Activated CD4-positive, alpha-beta memory T cell treated with anti-CD3 and anti-CD28 coated beads, Interleukin-2, amount 10 ng/mL, durations not matched to agents 7 days and 5 days (primary cell): ENCODE data around the gene ILKAP. TPM values are rescaled to one million over a fixed set of nuclear protein-coding genes. Genes with fewer than 3 reads are reported as not detected.

Experiments
- CTCF ChIA-PET: fragments of 350-600 bp; sonication (Branson Sonifier 250); formaldehyde crosslinking; loops from one replicate; lab custom pipeline; 2021; ENCODE audit warnings: antibody characterized with exemption, inconsistent platforms; lab: Charles Lee
- POLR2A ChIA-PET: fragments of 350-600 bp; sonication (Branson Sonifier 250); formaldehyde crosslinking; loops from one replicate; lab custom pipeline; 2021; ENCODE audit warnings: antibody characterized with exemption; lab: Charles Lee
- DNase-seq: peaks from one replicate; pipeline ENCODE4 v3.0.0-alpha.2; 2020
- H3K27ac Mint-ChIP-seq: one replicate; pipeline ENCODE4 v1.8.0; 2021; ENCODE audit warnings: mild to moderate bottlenecking, mixed read lengths
- H3K27me3 Mint-ChIP-seq: one replicate; pipeline ENCODE4 v1.8.0; 2021; ENCODE audit warnings: mixed read lengths
- H3K36me3 Mint-ChIP-seq: one replicate; pipeline ENCODE4 v1.8.0; 2021; ENCODE audit warnings: low read depth, mixed read lengths
- H3K4me1 Mint-ChIP-seq: one replicate; pipeline ENCODE4 v1.8.0; 2021; ENCODE audit warnings: mixed read lengths
- H3K4me3 Mint-ChIP-seq: one replicate; pipeline ENCODE4 v1.8.0; 2021; ENCODE audit warnings: mild to moderate bottlenecking, mixed read lengths
- H3K9me3 Mint-ChIP-seq: one replicate; pipeline ENCODE4 v1.8.0; 2021; ENCODE audit warnings: mixed read lengths
- total RNA-seq, 2 experiments: library from RNA; stranded (reverse); gene quantifications; one replicate each; pipeline ENCODE4 v1.2.3, GENCODE V29; 2021

The ILKAP gene
- total RNA-seq, 2 experiments from 2014 or later, result 50.8 to 54.3 TPM

DNA sequence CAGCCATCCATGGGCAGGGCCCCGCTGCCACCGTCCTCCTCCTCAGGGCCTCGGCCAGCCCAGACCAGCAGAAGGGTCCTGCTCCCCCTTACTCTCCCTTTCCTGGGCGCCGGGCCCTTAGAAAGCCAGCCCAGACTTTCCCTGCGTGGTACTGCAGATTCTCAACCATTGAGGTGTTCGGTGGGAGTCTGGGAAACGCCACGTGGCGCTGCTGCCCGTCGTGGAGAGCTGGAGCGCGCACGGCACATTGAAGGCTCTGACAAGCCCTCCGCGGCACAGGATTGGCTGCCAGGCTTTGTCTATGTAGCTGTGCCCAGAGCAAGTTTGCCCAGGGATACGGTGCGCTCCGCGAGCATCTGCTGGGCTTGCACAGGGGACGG lies 75.4 kb downstream of the ILKAP start:
- no peaks in the 10 kb centered on the region for H3K9me3 Mint-ChIP-seq
- H3K4me1 Mint-ChIP-seq, result no peaks in the 10 kb centered on the region
- DNase-seq, result no peak
- H3K36me3 Mint-ChIP-seq, result no peaks in the 10 kb centered on the region
- ChIA-PET CTCF (no interaction called here), POLR2A (no interaction called here)
- no peak overlapping the region for H3K27ac Mint-ChIP-seq
- no peaks in the 10 kb centered on the region for H3K27me3 Mint-ChIP-seq
- H3K4me3 Mint-ChIP-seq, result no peak overlapping the region

DNA sequence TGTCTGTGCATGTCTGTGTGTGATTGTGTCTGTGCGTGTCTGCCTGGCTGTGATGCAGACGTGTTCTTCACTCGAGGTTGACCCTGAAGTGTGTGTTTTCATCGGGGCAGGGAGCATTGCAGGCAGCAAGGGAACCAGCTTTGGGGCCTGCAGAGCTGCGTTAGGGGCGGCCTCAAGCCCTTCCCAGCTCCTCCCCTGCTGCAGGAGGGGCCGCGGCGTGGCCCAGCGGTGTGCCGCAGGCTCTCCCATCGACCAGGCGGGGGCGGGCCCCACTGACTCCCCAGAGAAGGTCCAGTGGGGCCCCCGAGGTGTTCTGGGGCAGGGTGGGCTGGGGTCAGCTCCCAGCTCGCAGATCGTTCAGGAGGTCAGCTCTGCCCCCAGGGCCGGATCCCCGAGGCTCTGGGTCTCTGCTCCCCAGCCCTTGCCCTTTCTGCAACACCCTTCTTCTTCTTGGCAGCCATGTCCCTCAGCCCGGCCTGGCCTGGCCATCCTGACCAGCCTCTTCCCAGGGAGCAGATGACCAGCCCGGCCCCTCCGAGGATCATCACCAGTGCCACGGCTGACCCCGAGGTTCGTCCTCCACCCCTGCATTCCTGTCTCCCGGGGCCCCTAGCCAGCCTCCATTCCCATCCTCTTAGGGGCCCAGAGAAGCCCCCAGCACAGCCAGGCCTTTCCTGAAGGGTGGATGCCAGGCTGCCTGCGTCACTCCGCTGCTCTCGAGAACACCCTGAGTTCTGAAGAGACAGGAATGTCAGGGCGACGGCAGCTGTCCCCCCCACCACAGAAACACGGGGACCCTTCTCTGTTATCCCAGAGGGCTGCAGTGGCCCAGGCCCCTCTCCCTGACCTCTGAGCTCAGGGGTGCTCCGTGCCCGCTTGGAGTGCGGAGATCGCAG lies 76.1 kb downstream of the ILKAP start:
- no peaks in the 10 kb centered on the region for H3K4me1 Mint-ChIP-seq
- DNase-seq, result no peak
- H3K27me3 Mint-ChIP-seq, result no peaks in the 10 kb centered on the region
- no peak overlapping the region for H3K27ac Mint-ChIP-seq
- ChIA-PET CTCF (interaction anchor here (0.8 kb wide), 1 partner anchor 204 kb away, joined by 3 read pairs; no protein-coding TSS in a partner anchor), POLR2A (no interaction called here)
- no peak overlapping the region for H3K4me3 Mint-ChIP-seq
- H3K36me3 Mint-ChIP-seq, result no peaks in the 10 kb centered on the region
- H3K9me3 Mint-ChIP-seq, result no peaks in the 10 kb centered on the region

DNA sequence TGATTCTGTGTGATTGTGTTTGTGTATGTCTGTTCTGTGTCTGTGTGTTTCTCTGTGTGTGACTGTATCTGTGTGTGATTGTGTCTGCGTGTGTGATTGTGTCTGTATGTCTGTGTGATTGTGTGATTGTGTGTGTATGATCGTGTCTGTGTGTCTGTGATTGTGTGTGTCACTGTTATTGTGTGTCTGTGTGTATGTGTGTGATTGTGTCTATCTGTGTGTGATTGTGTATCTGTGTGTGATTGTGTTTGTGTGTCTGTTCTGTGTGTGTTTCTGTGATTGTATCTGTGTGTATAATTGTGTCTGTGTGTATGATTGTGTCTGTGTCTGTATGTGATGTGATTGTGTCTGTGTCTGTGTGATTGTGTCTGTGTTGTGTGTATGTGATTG lies 76.7 kb downstream of the ILKAP start:
- no peaks in the 10 kb centered on the region for H3K4me1 Mint-ChIP-seq
- no peak overlapping the region for H3K4me3 Mint-ChIP-seq
- H3K36me3 Mint-ChIP-seq, result no peaks in the 10 kb centered on the region
- DNase-seq, result no peak
- ChIA-PET CTCF (interaction anchor here (0.8 kb wide), 1 partner anchor 203 kb away, joined by 3 read pairs; no protein-coding TSS in a partner anchor), POLR2A (no interaction called here)
- H3K9me3 Mint-ChIP-seq, result no peaks in the 10 kb centered on the region
- H3K27ac Mint-ChIP-seq, result no peak overlapping the region
- no peaks in the 10 kb centered on the region for H3K27me3 Mint-ChIP-seq

DNA sequence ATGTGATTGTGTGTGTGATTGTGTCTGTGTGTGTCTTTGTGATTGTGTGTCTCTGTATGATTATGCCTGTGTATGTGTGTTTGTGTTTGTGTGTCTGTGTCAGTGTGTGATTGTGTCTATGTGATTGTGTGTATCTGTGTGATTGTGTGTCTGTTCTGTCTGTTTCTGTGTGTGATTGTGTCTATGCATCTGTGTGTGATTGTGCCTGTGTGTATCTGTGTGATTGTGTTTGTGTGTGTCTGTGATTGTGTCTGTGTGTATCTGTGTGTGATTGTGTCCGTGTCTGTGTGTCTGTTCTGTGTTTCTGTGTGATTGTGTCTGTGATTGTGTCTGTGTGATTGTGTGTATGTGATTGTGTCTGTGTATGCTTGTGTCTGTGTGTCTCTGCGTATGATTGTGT lies 77.2 kb downstream of the ILKAP start:
- ChIA-PET CTCF (no interaction called here), POLR2A (no interaction called here)
- H3K9me3 Mint-ChIP-seq, result no peaks in the 10 kb centered on the region
- no peak overlapping the region for H3K27ac Mint-ChIP-seq
- no peaks in the 10 kb centered on the region for H3K36me3 Mint-ChIP-seq
- H3K4me3 Mint-ChIP-seq, result no peak overlapping the region
- no peaks in the 10 kb centered on the region for H3K4me1 Mint-ChIP-seq
- DNase-seq, result no peak
- no peaks in the 10 kb centered on the region for H3K27me3 Mint-ChIP-seq

DNA sequence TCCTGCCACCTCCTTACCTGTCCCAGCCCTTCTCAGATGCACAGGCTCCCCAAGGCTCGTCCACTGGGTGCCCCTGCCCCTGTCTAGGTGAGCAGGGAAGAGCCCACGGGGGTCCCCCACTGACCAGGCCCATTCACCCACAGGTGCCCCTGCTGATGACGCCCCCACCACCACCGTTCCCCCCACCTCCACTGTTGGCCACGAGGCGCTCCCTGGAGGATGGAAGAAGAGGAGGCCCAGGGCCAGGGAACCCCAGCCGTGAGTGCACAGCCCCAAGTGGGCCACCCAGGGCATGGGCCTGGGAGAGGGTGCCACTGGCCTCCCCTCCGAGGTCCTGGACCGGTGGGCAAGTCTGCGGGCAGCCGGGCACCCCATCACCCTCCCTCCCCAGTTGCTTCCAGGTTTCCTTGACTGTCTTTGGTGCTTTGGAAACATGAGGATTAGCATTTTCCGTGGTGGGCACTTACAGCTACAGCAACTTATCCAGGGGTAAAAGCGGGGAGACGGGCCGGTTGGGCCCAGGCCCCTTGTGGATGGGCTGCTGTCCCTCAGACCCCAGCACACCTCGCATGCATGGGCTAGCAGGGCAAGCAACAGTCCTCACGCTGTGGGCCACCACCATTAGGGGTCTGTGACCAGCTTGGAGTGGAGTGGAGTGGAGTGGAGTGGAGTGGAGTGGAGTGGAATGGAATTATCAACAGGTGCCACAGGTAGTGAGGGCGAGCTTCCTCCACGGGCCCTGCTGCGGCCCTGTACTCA lies 78.2 kb downstream of the ILKAP start:
- Mint-ChIP-seq H3K27ac (no peak overlapping the region), H3K4me1 (no peaks in the 10 kb centered on the region), H3K27me3 (no peaks in the 10 kb centered on the region), H3K4me3 (no peak overlapping the region), H3K9me3 (no peaks in the 10 kb centered on the region), H3K36me3 (no peaks in the 10 kb centered on the region)
- ChIA-PET POLR2A (no interaction called here), CTCF (no interaction called here)
- no peak for DNase-seq

DNA sequence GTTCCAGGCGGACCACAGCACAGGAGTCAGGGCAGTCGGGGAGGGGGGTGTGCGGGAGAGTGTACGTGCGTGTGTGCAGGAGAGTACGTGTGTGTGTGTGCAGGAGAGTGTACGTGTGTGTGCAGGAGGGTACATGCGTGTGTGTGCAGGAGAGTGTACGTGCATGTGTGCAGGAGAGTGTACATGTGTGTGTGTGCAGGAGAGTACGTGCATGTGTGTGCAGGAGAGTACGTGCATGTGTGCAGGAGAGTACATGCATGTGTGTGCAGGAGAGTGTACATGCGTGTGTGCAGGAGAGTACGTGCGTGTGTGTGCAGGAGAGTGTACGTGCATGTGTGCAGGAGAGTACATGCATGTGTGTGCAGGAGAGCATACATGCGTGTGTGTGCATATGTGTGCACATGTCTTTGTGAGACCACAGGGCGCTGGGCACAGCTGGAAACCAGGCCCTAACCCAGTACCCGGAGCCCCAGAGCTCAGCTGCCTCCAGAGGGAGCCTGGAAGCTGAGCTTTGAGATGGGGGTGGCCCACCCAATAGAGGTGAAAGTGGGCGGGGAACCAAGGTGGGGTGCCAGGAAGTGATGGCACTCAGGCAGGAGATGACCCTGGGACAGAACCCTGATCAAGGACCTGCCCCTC lies 78.9 kb downstream of the ILKAP start:
- Mint-ChIP-seq H3K36me3 (no peaks in the 10 kb centered on the region), H3K4me1 (no peaks in the 10 kb centered on the region), H3K4me3 (no peak overlapping the region), H3K27ac (no peak overlapping the region), H3K9me3 (no peaks in the 10 kb centered on the region), H3K27me3 (peaks cover 2% of the 10 kb centered on the region)
- CTCF ChIA-PET, result no interaction called here
- POLR2A ChIA-PET, result no interaction called here
- no peak for DNase-seq

DNA sequence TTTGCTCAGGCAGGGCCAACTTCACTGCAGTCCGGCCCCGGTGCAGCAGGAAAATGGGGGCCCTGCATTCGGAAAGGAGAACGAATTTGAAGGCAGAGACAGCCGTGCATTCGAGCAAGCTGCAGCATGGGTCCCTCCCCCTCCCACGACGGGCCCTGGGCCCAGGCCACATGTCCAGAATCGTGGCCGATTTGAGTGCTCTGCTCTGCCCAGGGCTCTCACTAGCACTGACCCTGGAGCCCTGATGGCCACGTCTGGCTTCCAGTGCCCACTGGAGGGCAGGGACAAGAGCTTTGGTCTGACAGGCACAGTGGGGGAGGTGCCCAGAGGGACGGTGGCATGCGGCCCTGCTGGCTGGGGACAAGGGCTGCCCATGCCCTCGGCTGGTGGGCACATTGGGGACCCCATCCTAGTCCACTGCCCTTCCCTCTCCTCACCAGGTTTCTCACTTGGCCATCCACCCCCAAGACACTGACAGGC lies 79.5 kb downstream of the ILKAP start:
- Mint-ChIP-seq H3K36me3 (no peaks in the 10 kb centered on the region), H3K4me1 (no peaks in the 10 kb centered on the region), H3K27me3 (peaks cover 2% of the 10 kb centered on the region), H3K27ac (no peak overlapping the region), H3K4me3 (no peak overlapping the region), H3K9me3 (no peaks in the 10 kb centered on the region)
- DNase-seq, result no peak
- ChIA-PET CTCF (no interaction called here), POLR2A (no interaction called here)

DNA sequence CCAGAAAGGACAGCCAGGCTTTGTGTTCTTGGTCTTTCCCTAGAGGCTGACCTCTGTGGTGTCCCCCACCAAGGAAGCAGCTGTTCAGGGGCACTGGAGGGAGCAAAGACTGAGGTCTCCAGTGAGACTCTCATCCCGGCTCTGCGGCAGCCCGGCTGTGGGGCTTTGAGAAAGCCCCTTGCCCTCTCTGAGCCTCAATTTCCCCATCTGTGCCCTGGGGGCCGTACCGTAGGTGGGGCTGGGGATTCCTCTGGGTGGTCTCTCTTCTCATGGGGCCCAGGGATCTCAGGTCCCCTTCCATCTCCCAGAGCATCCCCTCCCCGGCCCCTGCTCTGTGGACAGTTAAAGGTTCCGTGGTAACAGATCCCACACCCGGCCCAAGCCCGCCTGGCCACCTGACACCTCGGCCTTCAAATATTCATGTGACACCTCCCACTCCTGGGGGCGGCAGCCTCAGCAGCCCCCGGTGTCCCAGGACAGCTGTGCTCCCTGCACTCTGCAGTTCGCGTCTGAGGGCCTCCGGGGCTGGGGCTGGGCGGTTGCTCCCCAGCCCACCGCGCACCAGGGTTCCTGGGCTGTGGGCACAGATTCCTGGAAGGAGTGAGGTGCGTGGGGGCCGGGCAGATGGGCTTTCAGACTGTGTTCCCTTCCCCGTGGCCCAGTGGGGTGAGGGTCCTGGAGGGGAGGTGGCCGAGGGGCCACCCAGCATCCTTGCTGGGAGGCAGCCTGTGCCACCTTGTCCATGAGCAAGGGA lies 80.1 kb downstream of the ILKAP start:
- no peak for DNase-seq
- ChIA-PET POLR2A (no interaction called here), CTCF (no interaction called here)
- H3K27ac Mint-ChIP-seq, result no peak overlapping the region
- H3K9me3 Mint-ChIP-seq, result no peaks in the 10 kb centered on the region
- no peaks in the 10 kb centered on the region for H3K4me1 Mint-ChIP-seq
- peaks cover 2% of the 10 kb centered on the region for H3K27me3 Mint-ChIP-seq
- H3K4me3 Mint-ChIP-seq, result no peak overlapping the region
- H3K36me3 Mint-ChIP-seq, result no peaks in the 10 kb centered on the region

DNA sequence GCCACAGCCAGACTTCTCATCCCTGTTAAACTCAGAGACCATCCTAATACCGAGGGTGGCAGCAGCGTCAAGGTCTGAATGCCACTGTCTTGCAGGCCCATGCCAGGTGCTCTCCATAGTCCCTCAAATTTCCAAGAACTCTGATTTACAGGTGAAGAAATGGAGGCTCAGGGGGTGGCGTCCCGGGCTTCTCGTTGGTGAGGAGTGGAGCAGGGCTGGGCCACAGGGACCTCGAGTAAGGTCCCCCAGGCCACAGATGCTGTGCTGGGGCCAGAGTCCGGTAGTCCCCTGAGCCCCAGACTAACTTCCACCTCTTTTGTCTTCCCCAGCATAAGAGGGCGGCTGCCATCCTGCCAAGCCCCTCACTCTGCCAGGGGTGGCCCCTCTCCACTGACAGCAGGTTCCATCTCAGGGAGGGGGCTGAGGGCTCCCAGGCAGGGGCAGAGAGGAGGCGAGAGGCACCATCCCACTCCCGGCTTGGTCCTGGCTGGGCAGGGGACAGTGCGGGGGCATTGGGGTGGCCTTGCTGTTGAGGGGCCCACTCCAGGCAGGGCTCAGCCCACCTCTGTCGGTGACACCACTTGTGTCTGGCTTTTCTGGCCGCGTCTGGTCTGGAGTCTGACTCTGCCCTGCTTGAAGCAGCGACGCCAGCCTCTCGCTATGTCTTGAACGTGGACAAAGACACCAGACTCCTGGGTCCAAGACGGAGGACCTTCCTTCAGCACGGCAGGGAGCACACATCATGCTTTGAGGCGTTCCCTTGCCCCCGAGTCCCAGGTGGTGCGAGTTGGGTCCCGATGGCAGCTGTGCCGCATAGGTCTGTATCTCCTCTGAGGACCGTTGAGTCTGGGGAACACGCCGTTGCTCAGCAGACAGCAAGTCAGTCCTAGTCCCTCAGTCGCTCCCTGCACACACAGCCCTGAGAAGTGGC lies 80.9 kb downstream of the ILKAP start:
- DNase-seq, result no peak
- Mint-ChIP-seq H3K36me3 (no peaks in the 10 kb centered on the region), H3K27me3 (peaks cover 3% of the 10 kb centered on the region), H3K4me1 (no peaks in the 10 kb centered on the region), H3K9me3 (no peaks in the 10 kb centered on the region), H3K27ac (no peak overlapping the region), H3K4me3 (no peak overlapping the region)
- CTCF ChIA-PET, result no interaction called here
- POLR2A ChIA-PET, result no interaction called here

DNA sequence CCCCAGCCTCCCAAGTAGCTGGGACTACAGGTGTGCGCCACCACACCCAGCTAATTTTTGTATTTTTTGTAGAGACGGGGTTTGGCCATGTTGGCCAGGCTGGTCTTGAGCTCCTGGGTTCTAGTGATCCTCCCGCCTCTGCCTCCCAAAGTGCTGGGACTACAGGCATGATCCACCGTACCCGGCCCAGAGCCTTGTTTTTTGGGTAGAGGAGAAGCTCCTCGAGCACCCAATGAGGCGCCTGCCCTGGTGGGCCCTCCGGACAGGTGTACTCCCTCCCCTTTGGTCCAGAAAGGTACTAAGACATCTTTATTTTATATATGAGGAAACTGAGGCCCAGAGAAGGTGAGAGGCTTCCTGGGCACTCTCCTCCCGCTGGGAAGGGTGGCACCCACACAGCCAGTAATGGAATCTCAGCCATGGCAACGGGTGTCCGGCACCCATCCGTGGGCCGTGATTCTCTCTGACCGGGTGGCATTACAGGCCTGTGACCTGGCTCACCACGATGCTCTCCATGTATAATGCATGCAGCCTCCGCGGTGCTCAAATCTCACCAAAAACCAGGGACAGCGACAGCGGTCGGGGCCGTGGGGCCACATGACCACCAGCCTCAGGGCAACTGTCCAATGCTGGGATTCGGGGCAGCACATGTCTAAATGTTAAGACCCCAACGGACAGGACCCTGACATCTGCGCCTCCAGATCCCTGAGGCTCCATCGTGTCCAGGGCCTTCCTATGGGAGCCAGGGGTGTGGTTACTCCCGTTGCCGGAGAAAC lies 81.8 kb downstream of the ILKAP start:
- ChIA-PET POLR2A (no interaction called here), CTCF (no interaction called here)
- no peak for DNase-seq
- Mint-ChIP-seq H3K9me3 (no peaks in the 10 kb centered on the region), H3K27me3 (peaks cover 6% of the 10 kb centered on the region), H3K27ac (no peak overlapping the region), H3K36me3 (no peaks in the 10 kb centered on the region), H3K4me3 (no peak overlapping the region), H3K4me1 (no peaks in the 10 kb centered on the region)

DNA sequence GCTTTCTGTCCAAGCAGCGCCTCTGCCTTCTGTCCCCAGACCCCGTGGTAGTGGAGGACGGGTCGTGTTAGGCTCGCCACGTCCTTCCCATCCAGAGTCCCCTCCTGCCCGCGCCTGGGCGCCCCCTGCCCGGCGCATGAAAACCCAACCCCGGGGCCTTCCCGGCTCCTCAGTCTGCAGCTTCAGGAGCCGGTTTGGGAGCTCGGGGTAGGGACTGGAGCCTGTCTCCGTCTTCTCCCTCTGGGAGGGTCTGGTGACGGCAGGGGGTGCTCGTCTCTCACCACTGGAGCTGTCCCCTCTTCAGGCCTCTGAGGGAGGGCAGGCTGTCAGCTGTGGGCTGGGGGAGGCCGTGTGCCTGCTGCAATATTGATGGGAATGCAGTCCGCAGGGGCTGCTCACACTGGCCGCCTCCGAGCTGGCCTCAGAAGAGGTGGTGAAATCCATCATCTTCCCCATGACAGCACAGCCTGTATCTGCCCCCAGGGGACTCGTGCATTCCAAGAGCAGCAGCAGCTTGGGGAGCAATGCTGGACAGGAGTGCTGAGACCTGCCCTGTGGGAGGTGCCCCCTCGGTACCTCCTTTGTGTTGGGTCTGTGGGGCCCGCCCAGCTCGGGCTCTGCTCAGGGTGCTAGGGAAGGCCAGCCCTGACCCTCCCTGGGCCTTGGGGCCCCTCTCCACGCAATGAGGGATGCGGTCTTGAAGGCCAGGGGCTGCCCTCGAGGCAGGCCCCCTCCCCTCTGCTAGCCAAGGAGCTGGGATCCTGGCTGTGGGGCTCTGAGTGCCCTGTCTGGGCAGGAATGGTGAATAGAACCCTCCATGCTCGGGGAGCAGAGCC lies 82.8 kb downstream of the ILKAP start:
- DNase-seq, result no peak
- Mint-ChIP-seq H3K4me1 (no peaks in the 10 kb centered on the region), H3K27ac (no peak overlapping the region), H3K27me3 (peaks cover 6% of the 10 kb centered on the region), H3K4me3 (no peak overlapping the region), H3K9me3 (no peaks in the 10 kb centered on the region), H3K36me3 (no peaks in the 10 kb centered on the region)
- ChIA-PET POLR2A (no interaction called here), CTCF (interaction anchor here (0.5 kb wide), 1 partner anchor 355 kb away, joined by 4 read pairs; no protein-coding TSS in a partner anchor)
